ENCODE measurements around the gene KLK7. TPM values are rescaled to one million over a fixed set of nuclear protein-coding genes. Genes with fewer than 3 reads are reported as not detected.
A peak's percentile ranks its signal among the peaks of the same experiment; 100 is the strongest.

KLK7 gene
- total RNA-seq, 1 experiment from 2014 or later, result not detected

DNA sequence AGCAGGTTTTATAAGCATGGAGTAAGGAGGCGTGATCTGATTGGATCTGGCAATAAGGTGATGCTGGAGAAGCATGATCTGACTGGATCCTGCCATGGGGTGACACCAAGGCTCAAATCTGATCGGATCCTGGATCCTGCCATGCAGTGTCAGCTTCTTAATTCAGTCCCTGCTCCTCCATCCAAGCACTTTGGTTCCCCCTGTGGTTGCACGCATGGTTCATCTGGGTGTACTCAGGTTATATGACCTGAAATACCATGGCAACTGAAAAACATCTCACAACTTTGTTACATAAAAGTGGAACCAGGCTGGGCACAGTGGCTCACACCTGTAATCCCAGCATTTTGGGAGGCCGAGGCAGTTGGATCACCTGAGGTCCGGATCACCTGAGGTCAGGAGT is 54.9 kb downstream of the KLK7 start:
- Histone ChIP-seq H3K27me3 (ENCODE audit: low read length) (no peaks in the 10 kb centered on the region), H3K79me2 (ENCODE audit: low read length) (no peaks in the 10 kb centered on the region), H3K36me3 (ENCODE audit: insufficient read depth, low read length) (no peaks in the 10 kb centered on the region), H2AFZ (ENCODE audit: low read length) (no peak overlapping the region), H3K9me3 (ENCODE audit: low read length) (no peaks in the 10 kb centered on the region), H3K9me2 (replicated peaks; ENCODE audit: insufficient read depth, low read length) (no peaks in the 10 kb centered on the region), H3K9ac (ENCODE audit: low read length) (no peak overlapping the region), H3K4me3 (ENCODE audit: low read length) (no peak overlapping the region), H3K4me2 (ENCODE audit: low read depth, low read length, poor library complexity, severe bottlenecking) (no peak overlapping the region), H3K4me1 (ENCODE audit: low read length) (peaks cover 5% of the 10 kb centered on the region), H3K27ac (ENCODE audit: low read length) (no peak overlapping the region), H4K20me1 (ENCODE audit: insufficient read depth, low read depth, low read length) (no peaks in the 10 kb centered on the region)
- DNase-seq, result peak; percentile 62

Other genes with a start within 250 kb of the KLK7 start
- not detected in 2 replicates for gene GPR32, start 213.5 kb downstream of the KLK7 start, total RNA-seq (2014; rRNA removed; shearing (Covaris generic); ENCODE audit: low replicate concordance)
- not detected in 2 replicates for gene ACP4, start 193.5 kb downstream of the KLK7 start, total RNA-seq (2014; rRNA removed; shearing (Covaris generic); ENCODE audit: low replicate concordance)
- not detected in 2 replicates for gene KLK1, start 160.1 kb downstream of the KLK7 start, total RNA-seq (2014; rRNA removed; shearing (Covaris generic); ENCODE audit: low replicate concordance)
- gene KLK15, start 150.3 kb downstream of the KLK7 start, total RNA-seq (2014; rRNA removed; shearing (Covaris generic); ENCODE audit: low replicate concordance), result not detected in 2 replicates
- gene KLK3, start 129.0 kb downstream of the KLK7 start, total RNA-seq (2014; rRNA removed; shearing (Covaris generic); ENCODE audit: low replicate concordance), result not detected in 2 replicates
- gene KLK2, start 110.5 kb downstream of the KLK7 start, total RNA-seq (2014; rRNA removed; shearing (Covaris generic); ENCODE audit: low replicate concordance), result 0.11 and 1.8 TPM in 2 replicates
- gene KLK4, start 72.5 kb downstream of the KLK7 start, total RNA-seq (2014; rRNA removed; shearing (Covaris generic); ENCODE audit: low replicate concordance), result not detected in 2 replicates
- gene KLK5, start 30.9 kb downstream of the KLK7 start, total RNA-seq (2014; rRNA removed; shearing (Covaris generic); ENCODE audit: low replicate concordance), result not detected in 2 replicates
- gene KLK6, start 14.3 kb downstream of the KLK7 start, total RNA-seq (2014; rRNA removed; shearing (Covaris generic); ENCODE audit: low replicate concordance), result not detected in 2 replicates
- gene KLK8, start 17.7 kb upstream of the KLK7 start, total RNA-seq (2014; rRNA removed; shearing (Covaris generic); ENCODE audit: low replicate concordance), result not detected in 2 replicates
- gene KLK10, start 35.8 kb upstream of the KLK7 start, total RNA-seq (2014; rRNA removed; shearing (Covaris generic); ENCODE audit: low replicate concordance), result not detected in 2 replicates
- not detected in 2 replicates for gene KLK11, start 42.7 kb upstream of the KLK7 start, total RNA-seq (2014; rRNA removed; shearing (Covaris generic); ENCODE audit: low replicate concordance)
- not detected in 2 replicates for gene KLK12, start 51.1 kb upstream of the KLK7 start, total RNA-seq (2014; rRNA removed; shearing (Covaris generic); ENCODE audit: low replicate concordance)
- gene KLK13, start 81.2 kb upstream of the KLK7 start, total RNA-seq (2014; rRNA removed; shearing (Covaris generic); ENCODE audit: low replicate concordance), result not detected in 2 replicates
- 0.48 TPM in 1 of 2 replicates, not detected in the other for gene KLK14, start 99.0 kb upstream of the KLK7 start, total RNA-seq (2014; rRNA removed; shearing (Covaris generic); ENCODE audit: low replicate concordance)
- 3.2 and 25.5 TPM in 2 replicates for gene CTU1, start 124.5 kb upstream of the KLK7 start, total RNA-seq (2014; rRNA removed; shearing (Covaris generic); ENCODE audit: low replicate concordance)
- 0.14 TPM in 1 of 2 replicates, not detected in the other for gene SIGLEC9, start 141.0 kb upstream of the KLK7 start, total RNA-seq (2014; rRNA removed; shearing (Covaris generic); ENCODE audit: low replicate concordance)
- gene SIGLEC7, start 158.4 kb upstream of the KLK7 start, total RNA-seq (2014; rRNA removed; shearing (Covaris generic); ENCODE audit: low replicate concordance), result not detected in 2 replicates
- 18.1 and 19.3 TPM in 2 replicates for gene CD33, start 241.2 kb upstream of the KLK7 start, total RNA-seq (2014; rRNA removed; shearing (Covaris generic); ENCODE audit: low replicate concordance)

Measured in Karpas-422 (cell line).